IMR-90 (cell line): ENCODE measurements around the gene ITGA2. TPM values are rescaled to one million over a fixed set of nuclear protein-coding genes. Genes with fewer than 3 reads are reported as not detected.

Experiments used
- ATAC-seq: fragments of 200-7000 bp; cut with Tn5 transposase; 2 replicates; pipeline ENCODE4 v1.9.1; 2020; ENCODE audit warnings: low read depth, mild to moderate bottlenecking, moderate library complexity
- BruUV-seq: library from RNA; stranded (reverse); fragments of 400-500 nt; replicated peaks from 2 replicates; lab custom pipeline; 2021; lab: Mats Ljungman, UMichigan
- CTCF ChIA-PET: fragments of 300-600 bp; formaldehyde crosslinking; extraction: SDS; loops from one replicate; lab custom pipeline; 2021; ENCODE audit warnings: antibody characterized with exemption; lab: Yijun Ruan, JAX
- POLR2A ChIA-PET: fragments of 300-600 bp; sonication (Branson Sonifier 250); formaldehyde crosslinking; loops from one replicate; lab custom pipeline; 2022; ENCODE audit warnings: antibody characterized with exemption; ENCODE audit not compliant: unreplicated experiment; lab: Charles Lee
- DNase-seq: peaks from one replicate; pipeline ENCODE4 v3.0.0; 2013
- H2AFZ ChIP-seq: replicated peaks from 2 replicates; pipeline ENCODE3; 2013; ENCODE audit warnings: low read length, mild to moderate bottlenecking; ENCODE audit not compliant: poor library complexity
- H2AK5ac ChIP-seq: 2 replicates; pipeline ENCODE4 v1.6.1; 2013; ENCODE audit warnings: low read depth, low read length, inconsistent platforms
- H2AK9ac ChIP-seq: replicated peaks from 2 replicates; pipeline ENCODE3; 2013; ENCODE audit warnings: mild to moderate bottlenecking, low read depth, low read length, moderate library complexity; ENCODE audit not compliant: poor library complexity
- H2BK120ac ChIP-seq: 2 replicates; pipeline ENCODE4 v1.6.1; 2013; ENCODE audit warnings: low read depth, low read length, inconsistent platforms
- H2BK15ac ChIP-seq: 3 replicates; pipeline ENCODE4 v1.6.1; 2013; ENCODE audit warnings: low read depth, low read length, inconsistent platforms
- H2BK20ac ChIP-seq: 2 replicates; pipeline ENCODE4 v1.6.1; 2013; ENCODE audit warnings: low read depth, mild to moderate bottlenecking, inconsistent platforms, low read length, moderate library complexity
- H2BK5ac ChIP-seq: 2 replicates; pipeline ENCODE4 v1.6.1; 2013; ENCODE audit warnings: mild to moderate bottlenecking, low read depth, low read length, inconsistent platforms; ENCODE audit not compliant: poor library complexity, severe bottlenecking
- H3K14ac ChIP-seq: replicated peaks from 2 replicates; pipeline ENCODE4 v1.6.1; 2013; ENCODE audit warnings: low read depth, low read length, inconsistent platforms
- H3K18ac ChIP-seq: 2 replicates; pipeline ENCODE4 v1.6.1; 2013; ENCODE audit warnings: low read depth, low read length, control low read depth
- H3K23ac ChIP-seq: 2 replicates; pipeline ENCODE4 v1.6.1; 2013; ENCODE audit warnings: low read depth, low read length, inconsistent platforms
- H3K27ac ChIP-seq: 2 replicates; pipeline ENCODE4 v1.5.1; 2013; ENCODE audit warnings: mild to moderate bottlenecking, control low read depth, low read length; ENCODE audit not compliant: insufficient read depth
- H3K27me3 ChIP-seq: 2 replicates; pipeline ENCODE4 v1.6.1; 2013; ENCODE audit warnings: low read length; ENCODE audit not compliant: control insufficient read depth, insufficient read depth
- H3K36me3 ChIP-seq: 2 replicates; pipeline ENCODE4 v1.6.1; 2013; ENCODE audit warnings: low read length, mixed read lengths; ENCODE audit not compliant: control insufficient read depth, insufficient read depth
- H3K4ac ChIP-seq: 2 replicates; pipeline ENCODE4 v1.6.1; 2013; ENCODE audit warnings: low read depth, low read length, inconsistent platforms
- H3K4me1 ChIP-seq: 2 replicates; pipeline ENCODE4 v1.6.1; 2013; ENCODE audit warnings: low read length, mixed read lengths; ENCODE audit not compliant: control insufficient read depth, insufficient read depth
- H3K4me2 ChIP-seq: 2 replicates; pipeline ENCODE4 v1.6.1; 2013; ENCODE audit warnings: low read depth, mild to moderate bottlenecking, control low read depth, low read length, moderate library complexity
- H3K4me3 ChIP-seq: 2 replicates; pipeline ENCODE4 v1.5.1; 2013; ENCODE audit warnings: low read depth, mild to moderate bottlenecking, control low read depth, low read length, moderate library complexity; ENCODE audit not compliant: insufficient read depth
- H3K56ac ChIP-seq: 2 replicates; pipeline ENCODE4 v1.6.1; 2013; ENCODE audit warnings: low read length, inconsistent platforms; ENCODE audit not compliant: insufficient read depth; ENCODE audit errors: extremely low read depth
- H3K79me1 ChIP-seq, 2 experiments: 2 replicates each; pipeline ENCODE4 v1.6.1; 2013; ENCODE audit warnings: low read length in 2 of 2, inconsistent platforms in 1 of 2, low read depth in 1 of 2
- H3K9ac ChIP-seq: 2 replicates; pipeline ENCODE4 v1.6.1; 2013; ENCODE audit warnings: low read depth, low read length, control low read depth
- H3K9me1 ChIP-seq: 2 replicates; pipeline ENCODE4 v1.6.1; 2013; ENCODE audit warnings: low read length, inconsistent platforms; ENCODE audit not compliant: insufficient read depth
- H3K9me3 ChIP-seq: 2 replicates; pipeline ENCODE4 v1.6.1; 2013; ENCODE audit warnings: low read length; ENCODE audit not compliant: control insufficient read depth, insufficient read depth
- H4K20me1 ChIP-seq: 2 replicates; pipeline ENCODE4 v1.6.1; 2013; ENCODE audit warnings: low read length, inconsistent platforms; ENCODE audit not compliant: insufficient read depth
- H4K5ac ChIP-seq: 2 replicates; pipeline ENCODE4 v1.6.1; 2013; ENCODE audit warnings: mild to moderate bottlenecking, low read depth, low read length, control low read depth
- H4K8ac ChIP-seq, 2 experiments: 2 replicates each; pipeline ENCODE4 v1.6.1; 2013; ENCODE audit warnings: low read depth in 2 of 2, low read length in 2 of 2, control low read depth in 1 of 2, inconsistent platforms in 1 of 2
- H4K91ac ChIP-seq: 2 replicates; pipeline ENCODE4 v1.6.1; 2013; ENCODE audit warnings: low read depth, low read length, inconsistent platforms; ENCODE audit not compliant: insufficient read depth
- FOS ChIP-seq: fragments of 150-350 bp; IDR thresholded peaks from 2 replicates; pipeline ENCODE4 v1.6.1; 2016; ENCODE audit warnings: low read depth, low read length
- MAFK ChIP-seq: IDR thresholded peaks from 2 replicates; pipeline ENCODE4 v1.6.1; 2012; ENCODE audit warnings: low read depth, low read length, improper control_type of control experiment
- WGBS, 2 experiments: methylation state at CpG; one replicate each; pipeline versions ENCODE4 v1.1.5 to v1.1.7; 2013; ENCODE audit warnings: missing lambda C conversion rate in 2 of 2; ENCODE audit not compliant: insufficient read length in 1 of 2; ENCODE audit errors: extremely low coverage in 2 of 2; 5-methylcytosine and 5-hydroxymethylcytosine counted together
- dilution Hi-C: fragments of 300-500 bp; cut with HindIII; formaldehyde crosslinking; loops from one replicate; pipeline ENCODE4 v1.14.3; 2018; ENCODE audit warnings: low sequenced_read_pairs; ENCODE audit not compliant: unreplicated experiment
- in situ Hi-C: fragments of 300-500 bp; cut with MboI; formaldehyde crosslinking; loops from 3 replicates; pipeline ENCODE4 v1.14.3; 2019; ENCODE audit warnings: low sequenced_read_pairs, inconsistent platforms, mixed read lengths
- intact Hi-C: fragments of 100-400 bp; cut with micrococcal nuclease; formaldehyde crosslinking; loops from 2 replicates; pipeline ENCODE4 v1.10.0; 2022
- polyA plus RNA-seq, 3 experiments: library from polyadenylated mRNA; depleted of rRNA; stranded (reverse); fragments of >200 nt; gene quantifications; 2 replicates each; pipeline ENCODE4 v1.2.3, GENCODE V29; 2012; ENCODE audit warnings: low replicate concordance in 1 of 3
- total RNA-seq: library from RNA; depleted of rRNA; stranded (reverse); fragments of >200 nt; gene quantifications from 2 replicates; pipeline ENCODE4 v1.2.3, GENCODE V29; 2012

The ITGA2 gene
- total and polyA plus RNA-seq, 2 of the 4 experiments (the other 2 are of a cell fraction): 23.3 to 93.4 TPM

GRCh38 chr5:52956915-52957747, 32.0 kb upstream of the ITGA2 start:
- Histone ChIP-seq H2BK120ac (no peak overlapping the region), H3K4me1 (peaks cover 3% of the 10 kb centered on the region; the same call in 1 of the 2 replicates), H2BK15ac (no peak overlapping the region), H2BK20ac (no peak overlapping the region), H3K4ac (no peak overlapping the region), H3K9me1 (peaks cover 3% of the 10 kb centered on the region; the same call in 1 of the 2 replicates), H4K8ac (no peak overlapping the region; a peak in 1 of 4 replicates), H2AFZ (peak overlapping the region; percentile 24), H3K9me3 (no peaks in the 10 kb centered on the region), H4K91ac (no peak overlapping the region), H3K4me3 (no peak overlapping the region), H3K4me2 (no peak overlapping the region), H4K5ac (no peak overlapping the region), H4K20me1 (no peaks in the 10 kb centered on the region), H3K23ac (peak overlapping the region; percentile 10; the same call in 1 of the 2 replicates), H3K27ac (no peak overlapping the region), H2BK5ac (no peak overlapping the region), H3K9ac (no peak overlapping the region), H3K56ac (no peak overlapping the region), H3K36me3 (peaks cover 11% of the 10 kb centered on the region), H3K27me3 (no peaks in the 10 kb centered on the region), H3K79me1 (no peaks in the 10 kb centered on the region; a peak in 1 of 4 replicates), H3K18ac (no peak overlapping the region; the same call in 1 of the 2 replicates), H2AK5ac (no peak overlapping the region), H2AK9ac (no peak overlapping the region), H3K14ac (no peak overlapping the region)
- ChIA-PET CTCF (interaction anchor here (0.6 kb wide), 1 partner anchor 136 kb away, joined by 5 read pairs; no protein-coding TSS in a partner anchor), POLR2A (no interaction called here)
- DNase-seq: peak; percentile 30
- TF ChIP-seq FOS (peak; percentile 55), MAFK (no peak)
- intact Hi-C loops: no loop called here
- no CpG with 5 or more reads among the region's 6 CpGs for WGBS, 2 experiments
- BruUV-seq: no TSS peak
- ATAC-seq: peak; percentile 61
- dilution Hi-C loops: loop anchor here (25.0 kb wide), 1 partner anchor 105 kb away; no protein-coding TSS in a partner anchor
- in situ Hi-C loops: loop anchor here (25.0 kb wide), 1 partner anchor 1255 kb away; no protein-coding TSS in a partner anchor
